Esophagus muscularis mucosa (tissue), 4 donors: ENCODE results near the gene SCGB2B2.

Source experiments
- EP300 ChIP-seq: sonication (generic); formaldehyde crosslinking; IDR thresholded peaks from one replicate; pipeline ENCODE4 v1.6.1; 2017; ENCODE audit warnings: antibody characterized with exemption
- POLR2A ChIP-seq: fragments of 450-650 bp; IDR thresholded peaks from one replicate; pipeline ENCODE4 v1.6.1; 2017; ENCODE audit warnings: antibody characterized with exemption, moderate library complexity, mild to moderate bottlenecking, low read depth
- POLR2AphosphoS5 ChIP-seq, 2 donors: sonication (generic); formaldehyde crosslinking; IDR thresholded peaks; one replicate each; pipeline ENCODE4 v1.6.1; 2017; ENCODE audit warnings: antibody characterized with exemption in 2 of 2
- TF ChIP-seq, protein P1 (sequence below), 3 experiments: fragments of 200-600 bp in 2 of 3; fragments of 450-650 bp in 1 of 3; sonication (generic) in 2 of 3; IDR thresholded peaks; one replicate each; pipeline ENCODE4 v1.5.1; 2017 to 2019; ENCODE audit warnings: antibody characterized with exemption in 3 of 3, mild to moderate bottlenecking in 2 of 3, moderate library complexity in 1 of 3

DNA sequence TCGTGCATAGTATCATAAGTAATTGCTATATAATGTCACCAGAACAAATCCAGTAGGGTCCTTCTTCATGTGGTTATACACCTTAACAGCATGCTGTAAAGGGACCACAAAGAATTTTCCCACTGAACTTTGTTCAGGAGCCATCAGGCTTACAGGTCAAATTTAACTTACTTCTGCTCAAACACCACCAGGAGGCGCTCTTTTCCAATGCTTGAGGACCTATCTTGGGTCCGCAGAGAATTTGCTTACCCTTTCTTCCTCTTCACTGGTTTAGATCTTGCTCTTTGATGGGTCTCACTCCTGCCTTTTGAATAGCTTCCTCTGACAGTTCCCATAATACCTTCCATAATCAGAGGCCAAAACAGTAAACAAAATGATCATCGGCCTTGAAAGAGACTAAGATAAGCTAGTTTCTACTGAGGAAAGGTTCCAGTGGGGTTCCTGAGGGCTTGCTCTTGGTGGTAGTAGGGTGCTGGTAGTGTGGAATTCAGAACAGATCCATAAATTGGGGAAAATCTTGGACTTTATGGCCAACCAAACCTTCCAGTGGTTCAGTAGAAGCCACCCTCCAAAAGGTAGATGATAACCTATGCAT is 37.4 kb downstream of the SCGB2B2 start:
- TF ChIP-seq, protein P1, sequence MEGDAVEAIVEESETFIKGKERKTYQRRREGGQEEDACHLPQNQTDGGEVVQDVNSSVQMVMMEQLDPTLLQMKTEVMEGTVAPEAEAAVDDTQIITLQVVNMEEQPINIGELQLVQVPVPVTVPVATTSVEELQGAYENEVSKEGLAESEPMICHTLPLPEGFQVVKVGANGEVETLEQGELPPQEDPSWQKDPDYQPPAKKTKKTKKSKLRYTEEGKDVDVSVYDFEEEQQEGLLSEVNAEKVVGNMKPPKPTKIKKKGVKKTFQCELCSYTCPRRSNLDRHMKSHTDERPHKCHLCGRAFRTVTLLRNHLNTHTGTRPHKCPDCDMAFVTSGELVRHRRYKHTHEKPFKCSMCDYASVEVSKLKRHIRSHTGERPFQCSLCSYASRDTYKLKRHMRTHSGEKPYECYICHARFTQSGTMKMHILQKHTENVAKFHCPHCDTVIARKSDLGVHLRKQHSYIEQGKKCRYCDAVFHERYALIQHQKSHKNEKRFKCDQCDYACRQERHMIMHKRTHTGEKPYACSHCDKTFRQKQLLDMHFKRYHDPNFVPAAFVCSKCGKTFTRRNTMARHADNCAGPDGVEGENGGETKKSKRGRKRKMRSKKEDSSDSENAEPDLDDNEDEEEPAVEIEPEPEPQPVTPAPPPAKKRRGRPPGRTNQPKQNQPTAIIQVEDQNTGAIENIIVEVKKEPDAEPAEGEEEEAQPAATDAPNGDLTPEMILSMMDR (IDR thresholded peaks at IDR 0.05) = peak; percentile 68 to 80 (median 77)
- TF ChIP-seq POLR2AphosphoS5 (IDR thresholded peaks at IDR 0.05) (no peak), POLR2A (no peak), EP300 (no peak)
